Spleen (tissue), 7 donors: ENCODE measurements around the gene VGF.

ENCODE experiments used
- CTCF ChIP-seq, 11 experiments: fragments of 200-600 bp in 7 of 11; fragments of 450-650 bp in 4 of 11; sonication (generic) in 4 of 11; IDR thresholded peaks in 8 of 11; conservative IDR thresholded peaks in 3 of 11; 1 replicate in 7 of 11; 2 replicates in 4 of 11; pipeline versions ENCODE4 v1.4.0 to v1.8.0; 2016 to 2021; ENCODE audit warnings: antibody characterized with exemption in 11 of 11, inconsistent platforms in 4 of 11, mild to moderate bottlenecking in 1 of 11
- POLR2A ChIP-seq, 3 donors: fragments of 450-650 bp; IDR thresholded peaks; one replicate each; pipeline ENCODE4 v1.5.1; 2017; ENCODE audit warnings: antibody characterized with exemption in 3 of 3, mild to moderate bottlenecking in 1 of 3
- POLR2AphosphoS5 ChIP-seq, 3 donors: sonication (generic); formaldehyde crosslinking; IDR thresholded peaks; one replicate each; pipeline ENCODE4 v1.5.1; 2017; ENCODE audit warnings: antibody characterized with exemption in 3 of 3
- donor health status: DM: no; HTN: no; CAD: no; lungs with moderate emphysema.
- donor health status: DM: no; HTN: no; CAD: no.
- donor health status: DM: no; HTN: no; CAD: no.

- TF ChIP-seq CTCF (IDR thresholded peaks at IDR 0.05 in 8 of 11, conservative IDR thresholded peaks at IDR 0.05 in 3 of 11) (no peak), POLR2AphosphoS5 (IDR thresholded peaks at IDR 0.05) (no peak), POLR2A (IDR thresholded peaks at IDR 0.05) (no peak)
Measured at GRCh38 chr7:101120315-101120714, 45.1 kb downstream of the VGF start.
